AG20443 (cell line): ENCODE measurements around the gene RUNDC1.
"Not testable (repeated sequence)": the region's sequence is repeated elsewhere in the genome, so short reads cannot be mapped to it uniquely, and the experiment has no call there.

Experiments
- DNase-seq: peaks from one replicate; pipeline ENCODE4 v3.0.0; 2012; ENCODE audit warnings: low spot score, mixed read lengths

The RUNDC1 gene

GRCh38 chr17:42980274-42980765 lies at the start of gene RUNDC1:
TSS of gene RUNDC1 (plus strand) at chr17:42980565. CDS start at chr17:42980577, 12 bp downstream.
- DNase-seq: peak; percentile 97

DNA sequence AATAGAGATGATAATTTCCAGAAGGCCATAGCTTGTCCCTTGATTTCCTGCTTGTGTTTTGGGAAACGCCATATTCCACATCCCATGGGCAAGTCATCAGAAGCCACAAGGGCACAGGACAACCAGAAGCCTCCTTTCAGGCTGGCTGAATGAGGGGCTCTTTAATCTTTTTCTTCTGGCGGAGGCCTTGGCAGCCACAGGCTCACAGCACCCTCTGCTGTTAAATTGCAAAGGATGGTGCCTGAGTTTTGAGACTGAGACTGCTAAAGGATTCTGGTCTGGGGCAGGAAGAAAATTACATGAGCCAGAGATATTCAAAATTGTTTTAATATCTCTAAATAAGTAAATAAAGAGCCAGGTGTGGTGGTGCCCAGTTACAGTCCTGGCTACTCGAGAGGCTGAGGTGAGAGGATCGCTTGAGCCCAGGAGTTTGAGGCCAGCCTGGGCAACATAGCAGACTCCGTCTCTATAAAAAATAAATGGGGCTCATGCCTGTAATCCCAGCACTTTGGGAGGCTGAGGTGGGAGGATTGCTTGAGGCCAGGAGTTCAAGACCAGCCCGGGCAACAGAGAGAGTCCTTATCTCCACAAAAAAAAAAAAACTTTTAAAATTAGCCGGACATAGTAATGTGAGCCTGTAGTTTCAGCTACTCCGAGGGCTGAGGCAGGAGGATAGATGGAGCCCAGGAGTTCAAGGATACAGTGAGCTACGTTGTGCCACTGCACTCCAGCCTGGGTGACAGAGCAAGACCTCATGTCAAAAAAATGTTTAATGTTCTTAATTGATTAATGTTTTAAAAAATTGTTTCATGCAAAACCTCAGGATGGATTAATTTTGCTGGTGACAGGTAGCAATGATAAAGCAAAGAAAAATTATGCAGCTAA lies 42.4 kb upstream of the RUNDC1 start:
- DNase-seq: peak; percentile 83

GRCh38 chr17:42944211-42944610 lies 36.2 kb upstream of the RUNDC1 start:
- DNase-seq: no peak

DNA sequence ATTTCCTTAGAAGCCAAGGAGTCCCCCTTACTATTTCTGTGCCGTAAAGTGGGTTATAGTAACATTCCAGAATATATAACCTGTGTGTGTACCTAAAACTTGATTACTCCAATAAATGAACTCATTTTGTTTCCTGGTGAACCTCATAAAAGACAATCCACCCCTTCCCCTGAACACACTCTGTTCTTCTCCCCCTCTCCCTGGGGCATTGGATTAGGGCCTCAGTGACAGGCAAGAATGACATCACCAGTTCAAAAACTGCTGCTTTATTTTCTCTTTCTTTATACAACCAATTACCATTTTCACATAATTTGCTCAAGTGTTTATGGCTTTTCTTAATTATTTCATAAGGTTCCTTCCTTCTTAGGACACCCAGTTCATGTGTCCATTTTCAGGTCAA lies 33.6 kb upstream of the RUNDC1 start:
- DNase-seq: no peak

DNA sequence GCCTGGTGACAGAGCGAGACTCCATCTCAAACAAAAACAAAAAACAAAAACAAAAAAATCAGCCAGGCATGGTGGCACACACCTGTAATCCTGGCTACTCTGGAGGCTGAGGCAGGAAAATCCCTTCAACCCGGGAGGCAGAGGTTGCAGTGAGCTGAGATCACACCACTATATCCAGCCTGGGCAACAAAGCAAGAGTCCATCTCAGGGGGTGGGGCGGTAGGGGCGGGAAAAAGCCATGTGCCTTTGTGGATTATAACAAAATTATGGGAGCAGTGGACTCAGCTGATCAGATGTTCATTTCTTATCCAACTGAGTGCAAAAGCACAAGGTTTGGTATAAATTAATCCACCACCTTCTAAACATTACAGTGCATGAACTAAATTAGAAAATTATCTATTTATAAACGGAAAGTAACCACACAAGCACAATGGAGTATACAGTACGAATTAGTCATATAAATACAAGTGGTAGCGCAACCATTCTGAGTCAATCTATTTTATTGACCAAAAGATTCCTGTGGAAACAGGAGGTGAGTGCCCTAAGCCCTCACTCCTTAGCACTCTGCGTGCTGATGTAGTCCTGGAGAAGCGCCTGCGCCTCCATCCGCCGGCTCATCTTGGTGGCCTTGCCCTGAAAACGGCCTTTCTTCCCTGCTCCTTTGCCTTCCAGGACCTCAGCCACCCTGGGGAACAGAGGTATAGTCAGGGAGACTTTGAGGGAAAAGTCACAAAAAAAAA lies 30.2 kb upstream of the RUNDC1 start:
- DNase-seq: no peak

DNA sequence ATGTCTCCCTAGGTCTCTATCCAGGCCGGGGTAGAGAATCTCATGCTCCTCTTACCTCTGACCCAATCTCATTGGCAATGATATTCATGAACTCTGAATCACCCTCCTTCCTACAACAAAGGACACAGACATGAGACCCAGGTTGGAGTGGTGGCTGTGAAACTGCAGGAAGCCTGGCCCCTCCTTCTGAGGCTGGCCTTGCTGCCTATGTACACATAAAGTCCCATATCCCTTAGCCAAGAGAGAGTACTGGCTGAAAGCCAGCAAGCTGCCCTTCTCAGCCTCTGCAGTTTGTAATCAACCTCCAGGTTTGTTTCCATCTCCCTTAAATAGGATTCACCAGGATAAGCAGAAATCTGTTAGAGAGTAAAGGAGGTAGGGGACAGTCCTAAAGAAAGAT lies 26.7 kb upstream of the RUNDC1 start:
- no peak for DNase-seq

DNA sequence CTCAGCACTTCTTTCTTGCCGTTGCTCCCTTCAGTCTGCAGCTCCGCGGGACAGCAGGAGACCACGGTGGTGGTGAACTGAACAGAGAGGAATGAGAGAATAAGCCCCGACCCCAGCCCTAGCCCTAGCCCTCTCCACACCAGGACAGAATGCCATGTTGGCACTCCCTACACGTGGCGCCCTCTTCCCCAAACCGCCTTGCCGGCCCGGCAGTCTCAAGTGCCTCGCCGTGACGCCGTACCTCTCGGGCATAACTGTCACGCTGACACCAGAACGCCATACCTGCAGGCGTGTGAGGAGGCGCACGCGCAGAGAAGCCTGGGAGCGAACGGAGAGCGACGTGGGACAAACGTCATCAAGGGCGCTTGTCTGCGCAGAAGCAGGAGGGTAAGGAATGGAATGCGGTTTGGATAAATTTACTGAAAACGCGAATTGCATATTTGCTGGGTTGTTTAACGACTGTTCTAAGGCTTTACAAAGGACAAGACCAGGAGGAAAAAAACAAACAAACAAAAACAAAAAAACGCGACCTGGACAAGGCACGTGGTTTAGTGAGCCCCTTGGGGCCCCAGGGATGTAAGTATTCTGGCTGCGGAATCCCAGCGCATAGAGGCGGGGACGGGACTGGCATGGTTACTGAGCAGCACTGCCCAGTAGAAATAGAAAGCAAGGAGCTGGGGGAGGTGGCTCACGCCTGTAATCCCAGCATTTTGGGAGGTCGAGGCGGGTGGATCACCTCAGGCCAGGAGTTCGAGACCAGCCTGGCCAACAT lies 16.0 kb upstream of the RUNDC1 start, which contains the start of gene AARSD1:
TSS of gene AARSD1 (minus strand) at position 294 of the 772 bp plus-strand sequence. CDS start at position 280, 14 bp downstream.
- DNase-seq: peak; percentile 96

DNA sequence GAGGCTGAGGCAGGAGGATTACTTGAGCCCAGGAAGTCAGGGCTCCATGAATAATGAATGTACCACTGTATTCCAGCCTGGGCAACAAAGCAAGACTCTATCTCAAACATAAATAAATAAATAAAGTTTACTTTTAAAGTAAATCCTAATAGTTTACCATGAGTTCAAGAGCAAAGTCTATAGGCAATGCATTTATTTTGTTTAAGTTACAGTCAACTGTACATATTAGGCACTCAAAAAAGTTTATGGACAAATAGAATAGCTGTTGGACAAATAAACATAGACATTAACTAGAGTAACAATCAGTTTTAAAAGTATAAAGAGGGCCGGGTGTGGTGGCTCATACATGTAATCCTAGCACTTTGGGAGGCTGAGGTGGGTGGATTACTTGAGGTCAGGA lies 12.4 kb upstream of the RUNDC1 start:
- DNase-seq: no peak

DNA sequence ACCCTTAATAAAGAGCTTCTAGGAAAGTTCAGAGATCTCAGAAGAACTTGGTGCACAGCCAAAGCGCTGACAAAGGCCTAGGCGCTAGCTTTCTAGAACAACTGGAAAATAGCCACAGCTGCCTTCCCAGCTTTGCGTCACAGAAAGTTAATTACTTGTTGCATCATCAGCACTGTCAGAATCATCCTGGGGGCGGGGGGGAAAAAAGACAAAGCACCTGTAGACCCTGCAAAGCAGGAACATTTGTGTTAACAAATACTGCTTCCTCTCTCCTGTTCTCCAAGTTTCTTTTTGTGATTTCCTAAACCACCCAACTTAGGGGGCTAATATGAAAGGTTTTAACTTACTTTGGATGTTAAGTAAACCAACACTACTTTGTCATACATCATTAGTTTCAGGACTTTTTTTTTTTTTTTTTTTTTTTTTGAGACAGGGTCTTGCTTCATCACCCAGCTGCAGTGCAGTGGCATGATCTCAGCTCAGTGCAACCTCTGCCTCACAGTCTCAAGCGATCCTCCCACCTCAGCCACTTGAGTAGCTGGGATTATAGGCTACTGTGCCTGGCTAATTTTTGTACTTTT lies 11.3 kb upstream of the RUNDC1 start:
- DNase-seq: no peak

- DNase-seq: no peak
Measured at GRCh38 chr17:42971589-42971988, 8.8 kb upstream of the RUNDC1 start.

DNA sequence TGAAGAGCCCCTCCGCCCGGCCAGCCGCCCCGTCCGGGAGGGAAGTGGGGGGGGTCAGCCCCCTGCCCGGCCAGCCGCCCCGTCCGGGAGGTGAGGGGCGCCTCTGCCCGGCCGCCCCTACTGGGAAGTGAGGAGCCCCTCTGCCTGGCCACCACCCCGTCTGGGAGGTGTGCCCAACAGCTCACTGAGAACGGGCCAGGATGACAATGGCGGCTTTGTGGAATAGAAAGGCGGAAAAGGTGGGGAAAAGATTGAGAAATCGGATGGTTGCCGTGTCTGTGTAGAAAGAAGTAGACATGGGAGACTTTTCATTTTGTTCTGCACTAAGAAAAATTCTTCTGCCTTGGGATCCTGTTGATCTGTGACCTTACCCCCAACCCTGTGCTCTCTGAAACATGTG lies 7.0 kb upstream of the RUNDC1 start:
- not testable (repeated sequence) for DNase-seq

DNA sequence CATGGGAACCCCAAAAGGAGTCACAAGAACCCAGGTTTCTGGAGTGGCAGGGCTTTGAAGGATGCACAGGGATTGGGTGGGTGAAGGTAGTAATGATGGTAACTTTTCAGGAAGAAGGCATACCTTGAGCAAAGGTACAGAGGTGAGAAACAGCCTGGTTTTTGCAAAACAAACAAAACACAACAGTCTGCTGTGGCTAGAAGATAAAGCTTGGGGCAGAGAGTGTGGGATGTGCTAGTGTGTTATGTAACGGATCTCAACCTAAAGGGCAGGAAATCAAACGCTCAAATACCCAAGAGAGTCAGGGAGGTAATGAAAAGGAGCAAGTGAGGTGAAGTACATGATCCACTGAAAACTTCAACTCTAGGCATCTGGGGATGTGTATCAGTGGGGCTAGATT lies 5.1 kb upstream of the RUNDC1 start:
- DNase-seq: no peak

DNA sequence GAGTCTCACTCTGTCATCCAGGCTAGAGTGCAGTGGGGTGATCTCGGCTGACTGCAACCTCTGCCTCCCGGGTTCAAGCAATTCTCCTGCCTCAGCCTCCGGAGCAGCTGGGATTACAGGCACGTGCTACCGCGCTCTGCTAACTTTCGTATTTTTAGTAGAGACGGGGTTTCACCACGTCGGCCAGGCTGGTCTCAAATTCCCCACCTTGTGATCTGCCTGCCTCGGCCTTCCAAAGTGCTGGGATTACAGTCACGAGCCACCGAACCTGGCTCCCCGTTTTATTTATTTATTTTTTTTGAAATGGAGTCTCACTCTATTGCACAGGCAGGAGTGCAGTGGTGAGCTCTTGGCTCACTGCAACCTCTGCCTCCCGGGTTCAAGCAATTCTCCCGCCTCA lies 4.7 kb upstream of the RUNDC1 start:
- DNase-seq: not testable (repeated sequence)

DNA sequence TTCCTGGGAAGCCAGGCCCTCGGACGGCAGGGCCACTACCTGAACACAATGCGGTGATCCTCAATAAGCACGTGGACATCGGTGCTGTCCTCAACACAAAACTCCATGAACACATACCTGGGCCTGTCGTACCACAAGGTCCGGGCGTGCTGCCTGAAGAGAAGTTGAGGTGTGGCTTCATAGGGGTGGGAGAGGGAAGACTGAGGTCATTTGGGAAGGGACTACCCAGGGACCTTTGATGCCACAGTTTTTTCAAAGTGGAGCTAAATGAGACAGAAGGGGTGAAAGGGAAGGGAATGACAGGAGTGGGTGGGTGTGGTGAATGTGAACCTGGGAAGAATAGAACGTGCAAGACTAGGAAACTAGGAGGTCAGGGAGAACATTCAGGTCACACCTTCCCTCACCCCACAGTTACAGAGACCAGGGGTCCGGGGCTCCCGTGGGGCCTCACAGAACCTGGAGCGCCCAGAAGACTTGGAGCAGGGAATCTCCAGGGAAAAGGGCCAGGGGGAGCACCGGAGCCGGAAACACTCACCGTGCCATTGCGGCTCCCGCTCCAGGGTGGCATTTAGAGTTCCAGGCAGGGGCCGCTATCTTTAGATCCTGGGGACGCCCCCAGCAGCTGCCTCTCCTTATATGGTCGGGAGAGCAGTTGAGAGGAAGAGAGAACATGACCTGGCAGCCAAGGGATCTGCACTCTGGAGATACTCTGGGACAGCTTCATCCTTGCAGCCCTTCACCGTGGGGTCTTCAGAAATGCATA lies 673 bp upstream of the RUNDC1 start, which contains the start of gene PTGES3L:
TSS of gene PTGES3L (minus strand) at position 570 of the 763 bp plus-strand sequence. CDS start at position 543, 27 bp downstream.
- DNase-seq: peak; percentile 56

GRCh38 chr17:42980766-42981397 lies 517 bp downstream of the RUNDC1 start:
- DNase-seq: peak; percentile 62

- DNase-seq: no peak
Measured at GRCh38 chr17:42982266-42982665, 1.9 kb downstream of the RUNDC1 start.

DNA sequence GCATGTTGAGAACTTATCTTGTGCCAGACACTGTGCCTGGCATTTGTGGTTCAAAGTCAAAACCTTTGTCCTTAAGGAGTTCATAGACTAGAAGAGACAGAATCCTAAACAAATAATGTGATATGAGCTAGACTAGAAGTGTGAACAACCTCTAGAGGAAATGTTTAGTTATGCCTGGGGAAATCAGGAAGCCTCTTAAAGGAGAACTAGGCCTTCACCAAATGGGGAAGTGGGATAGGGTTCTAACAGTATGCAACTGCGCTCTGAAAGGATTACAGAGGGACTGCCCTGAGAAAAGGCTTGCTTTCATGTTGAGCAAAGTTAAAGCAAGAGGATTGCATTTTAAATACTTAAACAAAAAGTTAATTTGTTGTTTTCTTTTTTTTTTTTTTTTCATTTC lies 4.9 kb downstream of the RUNDC1 start:
- DNase-seq: no peak

DNA sequence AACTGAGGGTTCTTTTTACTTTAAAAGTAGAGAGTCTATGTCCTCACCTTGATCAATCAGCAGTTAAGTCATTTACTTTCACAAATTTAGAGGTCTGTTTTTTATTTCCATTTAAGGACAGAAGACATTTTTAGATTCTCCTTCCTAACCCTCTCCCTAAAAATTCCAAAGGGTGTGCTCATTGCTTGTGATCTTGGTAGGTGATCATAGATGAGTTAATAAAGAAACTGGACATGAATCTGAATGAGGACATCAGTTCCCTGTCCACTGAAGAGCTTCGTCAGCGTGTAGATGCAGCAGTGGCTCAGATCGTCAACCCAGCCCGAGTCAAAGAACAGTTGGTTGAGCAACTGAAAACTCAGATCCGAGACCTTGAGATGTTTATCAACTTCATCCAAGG lies 8.8 kb downstream of the RUNDC1 start:
- no peak for DNase-seq

DNA sequence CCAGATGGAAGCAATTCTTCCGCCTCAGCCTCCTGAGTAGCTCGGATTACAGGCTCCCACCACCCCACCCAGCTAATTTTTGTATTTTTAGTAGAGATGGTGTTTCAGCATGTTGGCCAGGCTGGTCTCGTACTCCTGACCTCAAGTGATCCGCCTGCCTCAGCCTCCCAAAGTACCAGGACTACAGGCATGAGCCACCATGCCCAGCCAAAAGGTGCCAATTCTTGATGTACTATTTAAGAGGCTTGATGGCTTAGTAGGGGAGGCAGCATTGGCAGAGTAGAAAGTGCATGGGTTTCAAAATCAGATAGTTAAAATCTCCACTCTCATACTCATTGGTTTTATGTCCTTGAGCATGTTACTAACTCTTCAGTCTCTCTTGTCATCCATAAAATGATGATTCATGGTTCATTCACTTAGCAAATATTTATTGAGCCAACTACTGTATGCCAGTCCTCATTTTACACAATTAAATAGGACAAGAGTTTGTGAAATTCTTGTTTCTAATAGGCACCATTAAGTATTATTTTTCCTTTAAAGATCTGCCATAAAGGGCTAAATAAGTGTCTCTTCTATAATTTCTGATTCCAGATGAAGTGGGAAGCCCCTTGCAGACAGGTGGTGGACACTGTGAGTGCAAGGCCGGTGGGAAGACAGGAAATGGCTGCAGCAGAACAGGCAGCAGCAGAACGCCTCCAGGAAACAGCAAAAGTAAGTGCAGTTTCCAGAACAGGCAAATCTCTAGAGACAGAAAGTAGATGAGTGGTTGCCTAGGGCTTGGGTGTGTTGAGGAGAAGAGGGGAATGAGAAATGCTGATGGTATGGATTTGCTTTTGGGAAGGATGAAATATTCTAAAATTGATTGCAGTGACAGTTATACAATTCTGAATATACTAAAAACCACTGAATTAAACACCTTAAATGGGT lies 9.6 kb downstream of the RUNDC1 start:
- DNase-seq: peak; percentile 29
